HG02678 (cell line): ENCODE data around the gene SLC7A4.

Source experiments
- ATAC-seq: cut with Tn5 transposase; IDR thresholded peaks from one replicate; pipeline ENCODE4 v1.9.1; 2021; ENCODE audit warnings: mild to moderate bottlenecking, moderate library complexity; ENCODE audit not compliant: unreplicated experiment

SLC7A4 gene

DNA sequence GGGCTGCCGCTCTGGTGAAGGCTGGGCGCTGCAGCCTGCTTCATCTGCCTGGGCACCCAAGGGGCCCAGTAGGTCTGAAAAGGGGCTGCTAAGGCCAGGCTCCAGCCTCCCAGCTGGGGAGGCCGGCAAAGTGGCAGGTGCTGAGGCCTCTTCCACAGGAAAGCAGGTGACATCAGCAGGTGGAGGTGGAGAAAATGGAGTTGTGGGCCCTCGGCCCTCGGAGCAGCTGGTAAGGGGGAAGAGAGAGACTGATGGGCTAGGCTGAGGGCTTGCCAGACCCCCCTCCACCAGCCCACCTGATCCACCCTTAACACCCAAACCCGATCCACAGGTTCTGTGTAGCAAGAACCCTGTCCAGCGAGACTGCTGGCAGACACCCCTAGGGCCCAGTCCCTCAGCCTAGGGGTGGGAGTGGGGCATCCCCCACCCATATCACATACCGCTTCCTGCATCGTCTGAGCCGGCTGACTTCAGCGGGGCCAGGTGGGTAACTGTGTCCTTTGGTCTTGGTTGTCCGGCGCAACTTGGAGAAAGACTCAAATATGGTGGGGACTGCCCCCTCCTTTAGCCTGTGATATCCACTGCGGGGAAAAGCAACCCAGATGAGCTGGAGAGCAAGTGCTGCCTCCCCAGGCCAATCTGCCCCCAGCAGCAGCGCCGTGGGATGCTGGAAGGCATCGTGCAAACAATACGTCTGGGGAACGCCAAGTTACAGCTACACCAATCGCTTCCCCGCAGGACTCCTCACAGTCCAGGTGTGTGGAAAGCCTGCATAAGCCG, 32.0 kb downstream of the SLC7A4 start:
- no peak for ATAC-seq

DNA sequence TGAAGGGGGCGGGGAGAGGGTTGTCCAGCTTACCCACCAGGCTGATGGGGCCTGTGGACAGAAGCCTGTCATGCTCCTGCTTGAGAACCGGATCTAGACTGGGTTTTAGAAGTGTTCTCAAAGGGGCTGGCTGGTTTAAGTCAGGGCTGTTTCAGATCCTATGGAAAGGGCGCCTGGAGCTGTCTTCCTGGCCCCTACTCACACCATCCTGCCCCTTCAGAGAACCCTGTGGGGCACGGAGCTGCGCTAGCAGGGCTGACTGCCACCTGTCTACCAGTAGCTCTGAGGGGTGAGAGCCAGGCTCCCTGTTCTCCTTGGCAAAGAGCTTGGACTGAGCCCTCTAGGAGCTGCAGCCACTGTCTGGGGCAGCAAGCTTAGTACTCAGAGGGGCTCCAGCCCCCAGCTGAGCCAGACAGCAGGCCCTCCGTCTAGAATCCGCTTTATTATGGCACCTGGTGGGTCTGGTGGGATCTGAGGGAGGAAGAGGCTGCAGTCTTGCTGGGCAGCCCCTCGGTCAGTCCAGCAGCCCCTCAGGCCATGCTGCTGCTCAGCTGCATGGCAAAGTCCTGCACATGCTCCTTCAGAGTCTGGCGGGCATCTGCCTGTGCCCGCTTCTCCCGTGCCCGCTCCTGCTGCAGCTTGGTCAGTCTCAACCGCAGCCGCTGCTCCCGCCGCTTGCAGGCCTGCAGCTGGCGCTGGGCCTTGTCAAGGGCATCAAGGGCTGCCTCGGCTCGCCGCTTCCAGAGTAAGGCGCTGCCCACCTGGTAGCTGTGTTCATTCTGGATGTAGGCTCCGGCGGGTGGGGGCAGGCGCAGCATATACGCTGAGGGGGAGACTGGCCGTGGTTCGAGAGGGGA, 32.8 kb downstream of the SLC7A4 start:
- no peak for ATAC-seq

DNA sequence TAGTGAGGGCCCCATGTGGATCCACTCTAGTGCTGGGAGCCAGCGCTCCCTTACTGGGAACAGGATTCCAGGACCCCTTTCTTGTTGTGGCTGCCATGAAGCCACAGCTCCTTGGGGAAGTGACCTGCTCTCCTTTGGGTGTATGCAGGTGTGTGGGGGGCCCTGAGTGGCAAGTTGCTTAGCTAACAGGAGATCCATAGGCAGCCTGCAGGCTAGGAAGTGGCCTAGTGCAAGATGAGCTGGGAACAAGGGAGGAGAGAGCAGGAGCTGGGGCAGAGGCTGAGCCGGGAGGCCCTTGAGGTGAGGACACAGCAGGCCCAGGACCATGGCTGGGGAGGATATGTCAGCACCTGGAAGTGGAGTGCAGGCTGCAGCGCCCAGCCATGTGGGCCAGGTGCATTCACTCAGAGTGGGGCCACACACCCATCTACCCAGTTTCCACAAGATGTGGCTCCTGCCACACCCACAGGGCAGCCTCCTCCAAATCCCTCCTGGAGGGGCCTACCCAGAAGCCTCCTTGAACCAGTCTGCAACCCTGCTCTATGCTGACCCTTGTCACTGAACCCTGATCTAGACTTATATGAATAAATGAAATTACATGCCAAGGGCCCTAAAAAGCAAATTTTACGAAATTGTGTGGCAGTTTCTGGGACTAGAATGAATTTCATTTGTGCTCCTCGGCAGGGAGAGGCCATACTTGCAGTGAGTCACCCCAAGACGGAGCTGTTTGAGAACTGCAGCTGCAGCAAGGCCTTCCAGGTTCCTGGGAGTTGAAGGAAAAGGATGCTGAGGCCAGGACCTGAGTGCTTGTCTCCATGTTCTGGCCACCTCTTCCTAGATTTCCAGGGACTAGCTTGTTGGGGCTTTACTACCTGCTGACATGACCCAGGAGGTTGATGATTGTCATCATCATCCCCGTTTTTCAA, 33.7 kb downstream of the SLC7A4 start:
- ATAC-seq = no peak

- ATAC-seq = no peak
Measured at GRCh38 chr22:20997536-20998257, 34.7 kb downstream of the SLC7A4 start.

- ATAC-seq = no peak
Measured at GRCh38 chr22:20996598-20997535, 35.5 kb downstream of the SLC7A4 start.

DNA sequence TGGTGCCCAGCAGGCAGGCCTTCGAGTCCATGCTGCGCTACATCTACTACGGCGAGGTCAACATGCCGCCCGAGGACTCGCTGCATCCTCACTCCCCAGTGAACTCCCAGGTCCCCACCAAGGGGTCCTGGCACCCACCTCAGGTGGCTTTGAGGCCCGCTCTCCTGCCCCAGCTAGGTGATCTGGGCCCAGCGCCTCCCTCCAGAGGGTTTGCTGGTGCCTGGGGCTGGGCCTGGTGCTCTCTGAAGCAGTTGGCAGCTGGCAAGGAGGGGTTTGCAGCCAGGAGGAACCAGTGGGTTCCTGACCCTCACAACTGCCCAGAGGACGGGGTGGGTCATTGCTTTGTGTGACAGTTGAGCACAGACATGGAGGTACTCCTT, 36.3 kb downstream of the SLC7A4 start:
- ATAC-seq = no peak

DNA sequence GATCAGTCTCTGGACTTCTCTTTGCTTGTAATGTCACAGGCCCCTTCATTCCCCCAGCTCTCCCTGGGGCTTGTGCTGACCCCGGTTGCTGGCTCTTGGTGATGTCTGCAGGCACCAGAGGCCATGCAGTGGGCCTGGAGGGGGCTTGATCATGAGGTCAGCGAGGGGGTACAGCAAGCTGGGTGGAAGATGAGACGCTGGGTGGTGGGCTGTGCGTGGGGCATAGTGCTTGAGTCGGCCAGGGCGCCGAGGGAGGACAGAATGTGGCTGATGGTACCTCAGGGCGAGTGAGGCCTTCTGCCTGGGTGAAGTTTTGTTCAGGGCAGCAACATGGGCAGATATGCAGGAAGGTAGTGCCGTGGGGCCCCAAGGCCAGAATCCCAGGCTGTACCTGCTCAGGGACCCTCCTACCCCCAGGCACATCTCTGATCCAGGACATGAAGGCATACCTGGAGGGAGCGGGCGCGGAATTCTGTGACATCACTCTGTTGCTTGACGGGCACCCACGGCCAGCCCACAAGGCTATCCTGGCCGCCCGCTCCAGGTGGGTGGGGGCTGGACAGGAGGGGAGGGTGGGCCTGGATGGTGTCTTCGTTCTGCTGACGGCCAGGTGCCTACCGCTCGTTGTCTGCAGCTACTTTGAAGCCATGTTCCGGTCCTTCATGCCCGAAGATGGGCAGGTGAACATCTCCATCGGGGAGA, 36.9 kb downstream of the SLC7A4 start:
- no peak for ATAC-seq

DNA sequence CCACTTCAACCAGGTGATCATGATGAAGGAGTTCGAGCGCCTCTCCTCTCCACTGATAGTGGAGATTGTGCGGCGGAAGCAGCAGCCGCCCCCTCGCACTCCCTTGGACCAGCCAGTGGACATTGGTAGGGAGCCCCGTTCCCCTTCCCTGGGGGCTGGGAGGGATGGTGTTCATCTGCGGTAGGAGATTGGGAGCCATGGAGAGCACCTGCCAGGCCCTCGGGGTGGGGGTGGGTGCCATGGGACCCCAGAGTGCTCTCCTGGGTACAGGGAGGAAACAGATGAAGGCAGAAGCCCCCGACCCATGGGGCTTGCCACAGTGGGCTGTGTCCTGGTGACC, 37.5 kb downstream of the SLC7A4 start:
- ATAC-seq = no peak

GRCh38 chr22:20994128-20994901, 38.0 kb downstream of the SLC7A4 start:
- no peak for ATAC-seq

DNA sequence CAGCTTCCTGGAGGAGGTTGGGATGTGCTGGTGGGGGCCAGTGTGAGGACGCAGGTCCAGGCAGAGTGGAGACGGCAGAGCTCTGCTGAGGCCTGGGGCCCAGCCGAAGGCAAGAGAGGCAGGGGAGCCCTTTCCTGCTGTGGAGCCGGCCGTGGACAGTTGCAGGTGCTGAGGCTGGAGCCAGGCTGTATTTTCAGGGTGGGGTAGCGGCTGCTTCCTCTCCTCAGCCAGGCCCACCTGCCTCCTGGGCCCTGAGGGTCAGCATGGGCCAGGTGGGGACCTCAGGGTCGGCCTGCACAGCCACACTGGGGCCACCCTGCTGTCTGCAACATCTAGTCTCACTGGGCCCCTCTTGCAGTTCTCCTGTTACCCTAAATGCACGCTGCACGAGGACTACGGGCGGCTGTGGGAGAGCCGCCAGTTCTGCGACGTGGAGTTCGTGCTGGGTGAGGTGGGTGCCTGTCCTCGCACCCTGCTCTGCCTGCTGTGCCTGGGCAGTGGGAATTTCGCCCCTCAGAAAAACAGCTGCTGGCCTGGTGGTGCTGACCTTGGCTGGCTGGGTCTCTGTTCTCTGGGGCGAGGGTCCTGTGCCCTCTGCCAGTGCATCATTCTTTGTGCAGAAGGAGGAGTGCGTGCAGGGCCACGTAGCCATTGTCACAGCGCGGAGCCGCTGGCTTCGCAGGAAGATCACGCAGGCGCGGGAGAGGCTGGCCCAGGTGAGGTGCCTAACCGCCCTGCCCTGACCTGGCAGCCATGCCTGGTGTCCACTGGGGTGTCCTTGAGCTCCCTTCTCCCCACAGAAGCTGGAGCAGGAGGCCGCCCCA, 38.8 kb downstream of the SLC7A4 start:
- ATAC-seq = no peak

DNA sequence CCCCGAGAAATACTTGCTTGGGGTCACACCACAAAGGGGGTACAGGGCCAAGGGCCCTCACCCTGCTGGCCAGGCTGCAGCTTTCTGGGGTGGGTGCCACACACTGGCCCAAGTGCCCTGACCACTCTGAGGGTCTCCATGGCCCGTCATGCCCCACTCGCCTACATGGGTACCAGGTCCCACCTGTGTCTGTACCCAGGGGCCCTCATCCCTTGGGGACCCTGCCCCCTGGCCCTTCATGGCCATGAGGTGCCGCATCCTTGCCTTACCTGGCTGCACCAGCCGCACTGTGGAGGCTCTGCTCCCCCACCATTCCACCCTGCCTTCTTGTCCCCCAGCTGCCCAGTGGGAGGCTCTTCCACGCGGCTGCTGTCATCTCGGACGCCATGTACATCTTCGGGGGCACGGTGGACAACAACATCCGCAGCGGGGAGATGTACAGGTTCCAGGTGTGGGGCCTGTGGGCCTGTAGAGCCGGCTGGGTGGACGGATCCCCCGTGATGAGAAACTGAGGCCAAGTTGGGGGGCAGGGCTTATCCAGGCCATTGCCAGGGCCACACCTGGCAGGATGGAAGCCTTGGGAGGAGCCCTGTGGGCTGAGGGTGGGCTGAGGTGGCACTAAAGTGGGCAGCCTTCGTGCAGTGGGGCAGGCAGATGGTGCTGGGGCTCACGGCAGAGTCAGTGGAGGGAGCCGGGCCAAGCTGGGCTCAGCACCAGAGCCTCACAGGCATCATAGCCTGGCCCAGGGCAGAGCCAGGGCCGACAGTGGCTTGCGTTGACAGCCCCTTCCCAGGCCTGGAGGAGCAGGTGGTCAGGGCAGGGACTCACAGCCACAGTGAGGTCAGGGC, 39.7 kb downstream of the SLC7A4 start:
- no peak for ATAC-seq

- no peak for ATAC-seq
Measured at GRCh38 chr22:20992056-20992442, 40.3 kb downstream of the SLC7A4 start.

- ATAC-seq = no peak
Measured at GRCh38 chr22:20991252-20992055, 40.9 kb downstream of the SLC7A4 start.

- ATAC-seq = no peak
Measured at GRCh38 chr22:20990184-20991180, 41.9 kb downstream of the SLC7A4 start.
